Stimulated activated naive B cell treated with anti-CD40 and anti-IgM and Interleukin-4, amounts not matched to agents 10 μg/mL and 1 μg/mL and 100 μg/mL, for 72 hours (primary cell): ENCODE results near the gene CBFA2T2.
"Not testable (repeated sequence)": the region's sequence is repeated elsewhere in the genome, so short reads cannot be mapped to it uniquely, and the experiment has no call there.

Experiments used
- ATAC-seq, 2 donors: fragments of 150-1000 bp; cut with Tn5 transposase; replicated peaks; 2 replicates each; pipeline ENCODE4 v1.10.0; 2021; ENCODE audit warnings: moderate library complexity in 1 of 2
- DNase-seq: peaks from one replicate; pipeline ENCODE4 v3.0.0; 2021
- H3K27ac Mint-ChIP-seq: one replicate; pipeline ENCODE4 v1.8.0; 2022; ENCODE audit warnings: mild to moderate bottlenecking, mixed read lengths
- H3K27me3 Mint-ChIP-seq, 2 donors: one replicate each; pipeline ENCODE4 v1.8.0; 2022; ENCODE audit warnings: mixed read lengths in 2 of 2
- H3K36me3 Mint-ChIP-seq, 2 donors: one replicate each; pipeline ENCODE4 v1.8.0; 2022; ENCODE audit warnings: mixed read lengths in 2 of 2, mild to moderate bottlenecking in 1 of 2
- H3K4me1 Mint-ChIP-seq, 2 donors: one replicate each; pipeline ENCODE4 v1.8.0; 2022; ENCODE audit warnings: mixed read lengths in 2 of 2, mild to moderate bottlenecking in 1 of 2
- H3K4me3 Mint-ChIP-seq, 2 donors: one replicate each; pipeline ENCODE4 v1.8.0; 2022; ENCODE audit warnings: mild to moderate bottlenecking in 2 of 2, mixed read lengths in 2 of 2, moderate library complexity in 1 of 2
- H3K9me3 Mint-ChIP-seq, 2 donors: one replicate each; pipeline ENCODE4 v1.8.0; 2022; ENCODE audit warnings: mixed read lengths in 2 of 2, mild to moderate bottlenecking in 1 of 2

Gene CBFA2T2

DNA sequence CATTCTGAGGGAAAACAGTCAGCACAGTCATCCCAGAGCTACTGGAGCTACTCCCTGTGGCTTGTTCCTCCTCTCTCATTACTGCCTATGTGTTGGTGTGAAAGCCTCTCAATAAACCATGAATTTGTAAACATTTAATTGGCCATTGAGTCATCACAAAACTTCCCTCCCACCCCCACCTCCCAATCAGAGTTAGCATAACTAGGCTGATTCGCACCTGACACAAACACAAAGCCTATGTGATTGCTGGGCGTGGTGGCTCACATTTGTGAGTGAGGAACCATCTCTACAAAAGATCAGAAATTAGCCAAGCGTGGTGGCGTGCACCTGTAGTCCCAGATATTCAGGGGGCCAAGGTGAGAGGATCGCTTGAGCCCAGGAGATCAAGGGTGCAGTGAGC, 29.2 kb upstream of the CBFA2T2 start:
- Mint-ChIP-seq H3K4me3 (no peak overlapping the region), H3K27ac (no peak overlapping the region), H3K9me3 (no peaks in the 10 kb centered on the region), H3K27me3 (no peaks in the 10 kb centered on the region), H3K36me3 (no peaks in the 10 kb centered on the region), H3K4me1 (peaks cover 13 to 18% of the 10 kb centered on the region in 2 donors)
- ATAC-seq (no peak), DNase-seq (no peak)

DNA sequence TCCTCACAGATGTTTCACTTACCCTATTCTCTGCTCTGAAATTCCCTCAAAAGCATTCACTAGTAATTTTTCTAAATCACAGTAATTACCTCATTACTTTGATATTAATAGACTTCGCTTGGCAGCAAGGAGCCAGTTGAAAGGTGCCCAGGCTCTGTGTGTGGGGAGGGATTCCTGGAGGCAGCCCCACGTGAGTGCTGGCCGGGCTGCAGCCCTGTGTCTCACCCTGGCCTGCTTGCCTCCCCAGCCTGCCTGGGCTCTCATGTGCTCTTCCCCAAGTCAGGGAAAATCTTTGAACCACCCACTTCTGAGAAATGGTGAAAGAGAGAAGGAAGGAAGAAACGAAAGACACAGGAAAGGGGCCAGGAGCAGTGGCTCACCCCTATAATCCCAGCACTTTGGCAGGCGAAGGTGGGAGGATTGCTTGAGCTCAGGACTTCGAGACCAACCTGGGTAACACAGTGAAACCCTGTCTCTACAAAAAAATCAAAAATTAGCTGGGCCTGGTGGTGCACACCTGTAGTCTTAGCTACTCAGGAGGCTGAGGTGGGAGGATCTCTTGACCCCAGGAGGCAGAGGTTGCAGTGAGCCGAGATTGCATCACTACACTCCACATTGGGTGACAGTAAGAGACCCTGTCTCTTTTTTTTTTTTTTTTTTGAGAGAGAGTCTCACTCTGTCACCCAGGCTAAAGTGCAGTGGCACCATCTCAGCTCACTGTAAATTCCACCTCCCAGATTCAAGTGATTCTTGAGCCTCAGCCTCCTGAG, 26.4 kb upstream of the CBFA2T2 start:
- Mint-ChIP-seq H3K9me3 (no peaks in the 10 kb centered on the region), H3K27me3 (no peaks in the 10 kb centered on the region), H3K27ac (peak overlapping the region; percentile 20), H3K4me3 (no peak overlapping the region), H3K36me3 (no peaks in the 10 kb centered on the region), H3K4me1 (peaks cover 15 to 28% of the 10 kb centered on the region in 2 donors)
- no peak for ATAC-seq
- no peak for DNase-seq

DNA sequence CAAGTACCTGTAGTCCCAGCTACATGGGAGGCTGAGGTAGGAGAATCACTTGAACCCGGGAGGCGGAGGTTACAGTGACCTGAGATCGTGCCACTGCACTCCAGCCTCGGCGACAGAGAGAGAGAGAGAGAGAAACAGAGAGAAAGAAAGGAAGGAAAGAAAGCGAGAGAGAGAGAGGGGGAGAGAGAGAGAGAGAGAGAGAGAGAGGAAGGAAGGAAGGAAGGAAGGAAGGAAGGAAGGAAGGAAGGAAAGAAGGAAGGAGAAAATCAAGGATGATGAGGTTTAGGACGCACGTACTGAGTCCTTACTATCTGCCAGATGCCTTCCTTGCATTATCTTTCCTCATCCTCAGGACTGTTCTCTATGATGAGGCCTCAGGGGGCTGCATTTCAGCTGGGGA, 25.1 kb upstream of the CBFA2T2 start:
- not testable (repeated sequence) for ATAC-seq, H3K36me3 Mint-ChIP-seq, H3K4me3 Mint-ChIP-seq, DNase-seq, H3K27me3 Mint-ChIP-seq, H3K9me3 Mint-ChIP-seq, H3K27ac Mint-ChIP-seq
- H3K4me1 Mint-ChIP-seq: peaks cover 13 to 25% of the 10 kb centered on the region in 2 donors

DNA sequence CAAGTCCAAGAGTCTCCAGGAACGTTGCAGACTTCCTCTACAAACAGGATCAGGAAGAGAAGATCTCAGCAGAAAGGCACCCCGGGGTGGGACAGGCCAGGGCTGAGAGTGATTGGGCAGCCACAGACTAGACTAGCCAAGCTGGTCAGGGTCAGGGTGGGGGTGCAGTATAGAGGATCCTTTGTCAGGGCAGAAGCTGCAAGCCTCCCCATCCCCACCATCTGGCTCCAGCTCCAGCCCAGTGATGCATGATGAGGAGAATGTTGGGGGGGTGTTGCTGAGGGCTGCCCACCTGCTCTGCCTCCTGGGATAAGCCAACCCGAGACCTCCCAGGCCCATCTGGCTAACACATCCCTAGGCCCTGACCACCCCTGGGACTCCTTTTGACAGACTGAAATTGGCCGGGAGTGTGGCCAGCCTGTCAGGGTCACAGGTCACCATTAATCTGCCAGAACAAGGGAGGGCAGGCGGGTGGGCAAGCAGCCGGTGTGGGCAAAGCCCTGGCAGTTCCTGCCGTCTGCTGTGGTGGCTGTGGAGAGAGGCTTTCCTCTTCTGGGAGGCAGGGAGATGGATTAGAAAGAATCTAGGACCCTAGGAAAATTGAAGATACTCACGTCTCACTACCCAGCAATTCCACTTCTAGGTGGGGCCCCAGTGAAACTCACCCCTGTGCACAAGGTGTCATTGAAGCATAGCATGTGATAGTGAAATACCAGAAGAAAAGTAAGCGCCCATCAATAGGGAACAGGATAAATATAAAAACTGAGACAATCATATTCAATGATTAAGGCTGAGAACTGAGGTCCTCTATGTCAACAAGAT, 24.2 kb upstream of the CBFA2T2 start:
- Mint-ChIP-seq H3K36me3 (no peaks in the 10 kb centered on the region), H3K9me3 (no peaks in the 10 kb centered on the region), H3K4me3 (no peak overlapping the region), H3K27ac (no peak overlapping the region), H3K27me3 (no peaks in the 10 kb centered on the region), H3K4me1 (peaks cover 12 to 24% of the 10 kb centered on the region in 2 donors)
- ATAC-seq: peak in 1 of 2 donors; percentile 29
- no peak for DNase-seq

DNA sequence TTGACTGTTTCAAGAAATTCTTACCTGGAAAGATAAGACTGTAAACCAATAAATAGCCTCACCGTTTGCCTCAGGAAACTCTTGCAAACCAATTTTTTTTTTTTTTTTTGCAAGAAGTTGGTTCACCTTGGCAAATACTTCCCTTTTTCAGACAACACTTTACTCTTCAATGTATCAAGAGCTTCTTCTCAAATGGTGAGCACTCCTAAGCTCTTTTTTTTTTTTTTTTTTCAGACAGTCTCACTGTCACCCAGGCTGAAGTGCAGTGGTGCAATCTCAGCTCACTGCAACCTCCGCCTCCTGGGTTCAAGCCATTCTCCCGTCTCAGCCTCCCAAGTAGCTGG, 23.6 kb upstream of the CBFA2T2 start:
- Mint-ChIP-seq H3K9me3 (no peaks in the 10 kb centered on the region), H3K27ac (no peak overlapping the region), H3K4me3 (no peak overlapping the region), H3K36me3 (no peaks in the 10 kb centered on the region), H3K27me3 (no peaks in the 10 kb centered on the region), H3K4me1 (peaks cover 12 to 24% of the 10 kb centered on the region in 2 donors)
- DNase-seq: no peak
- peak in 1 of 2 donors; percentile 31 for ATAC-seq

DNA sequence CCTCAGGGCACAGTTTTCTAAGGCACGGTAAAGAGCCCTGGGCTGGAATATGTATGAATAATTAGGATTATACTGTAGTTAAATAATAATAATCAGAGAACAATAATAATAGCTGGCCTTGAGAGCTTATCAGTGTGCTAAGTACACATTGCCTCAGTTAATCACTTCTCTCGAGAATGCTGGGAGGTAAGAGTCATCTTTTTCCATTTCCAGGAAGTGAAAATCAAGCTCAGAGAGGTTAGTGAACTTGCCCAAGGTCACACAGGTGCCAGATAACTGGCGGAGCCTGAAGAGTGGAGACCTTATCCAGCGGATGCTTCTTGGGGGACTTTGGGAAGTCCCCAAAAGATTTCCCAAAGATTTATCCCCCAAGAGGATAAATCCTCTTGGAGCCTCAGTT, 19.4 kb upstream of the CBFA2T2 start:
- DNase-seq (no peak), ATAC-seq (no peak)
- Mint-ChIP-seq H3K4me3 (no peak overlapping the region), H3K9me3 (no peaks in the 10 kb centered on the region), H3K4me1 (peaks cover 6 to 13% of the 10 kb centered on the region in 2 donors), H3K36me3 (no peaks in the 10 kb centered on the region), H3K27me3 (no peaks in the 10 kb centered on the region), H3K27ac (no peak overlapping the region)

DNA sequence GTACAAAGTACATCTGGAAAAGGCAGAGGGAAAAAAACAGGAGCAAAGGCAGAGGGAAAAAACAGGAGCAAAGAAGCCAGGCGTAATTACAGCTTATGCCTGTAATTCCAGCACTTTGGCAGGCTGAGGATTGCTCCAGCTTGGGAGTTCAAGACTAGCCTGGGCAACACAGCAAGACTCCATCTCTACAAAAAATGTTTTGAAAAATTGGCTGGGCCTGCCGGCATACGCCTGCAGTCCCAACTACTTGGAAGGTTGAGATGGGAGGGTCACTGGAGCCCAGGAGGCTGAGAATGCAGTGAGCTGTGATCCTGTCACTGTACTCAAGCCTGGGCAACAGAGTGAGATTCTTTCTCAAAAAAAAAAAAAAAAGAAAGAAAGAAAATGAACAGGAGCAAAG, 19.0 kb upstream of the CBFA2T2 start:
- Mint-ChIP-seq H3K27me3 (no peaks in the 10 kb centered on the region), H3K4me3 (no peak overlapping the region), H3K36me3 (no peaks in the 10 kb centered on the region), H3K4me1 (peaks cover 5 to 12% of the 10 kb centered on the region in 2 donors), H3K9me3 (no peaks in the 10 kb centered on the region), H3K27ac (no peak overlapping the region)
- no peak for ATAC-seq
- DNase-seq: no peak

DNA sequence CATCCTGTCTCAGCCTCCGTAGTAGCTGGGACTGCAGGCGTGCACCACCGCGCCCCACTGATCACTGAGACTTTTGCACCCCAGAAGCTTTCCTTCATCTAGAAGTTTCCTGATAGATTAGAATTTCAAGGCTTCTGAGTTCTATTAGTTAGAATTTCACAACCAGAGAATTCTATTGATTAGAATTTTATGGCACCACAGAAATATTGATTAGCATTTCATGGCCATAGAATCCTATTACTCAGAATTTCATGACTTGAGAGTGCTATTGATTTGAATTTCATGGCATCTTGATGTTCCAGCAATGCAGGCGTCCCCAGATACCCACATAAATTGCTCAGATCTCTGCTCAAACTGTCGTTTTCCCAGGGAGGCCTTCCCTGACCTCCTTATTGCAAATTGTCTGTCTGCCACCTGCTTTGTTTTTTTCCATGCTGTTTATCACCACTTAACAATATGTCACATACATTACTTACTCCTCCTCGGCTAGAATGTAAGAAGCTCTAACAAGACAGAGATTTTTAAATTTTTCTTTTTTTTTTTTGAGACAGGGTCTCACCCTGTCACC, 16.9 kb upstream of the CBFA2T2 start:
- Mint-ChIP-seq H3K4me3 (no peak overlapping the region), H3K27me3 (no peaks in the 10 kb centered on the region), H3K36me3 (no peaks in the 10 kb centered on the region), H3K9me3 (no peaks in the 10 kb centered on the region), H3K4me1 (peaks cover 6 to 11% of the 10 kb centered on the region in 2 donors), H3K27ac (no peak overlapping the region)
- ATAC-seq (no peak), DNase-seq (no peak)

DNA sequence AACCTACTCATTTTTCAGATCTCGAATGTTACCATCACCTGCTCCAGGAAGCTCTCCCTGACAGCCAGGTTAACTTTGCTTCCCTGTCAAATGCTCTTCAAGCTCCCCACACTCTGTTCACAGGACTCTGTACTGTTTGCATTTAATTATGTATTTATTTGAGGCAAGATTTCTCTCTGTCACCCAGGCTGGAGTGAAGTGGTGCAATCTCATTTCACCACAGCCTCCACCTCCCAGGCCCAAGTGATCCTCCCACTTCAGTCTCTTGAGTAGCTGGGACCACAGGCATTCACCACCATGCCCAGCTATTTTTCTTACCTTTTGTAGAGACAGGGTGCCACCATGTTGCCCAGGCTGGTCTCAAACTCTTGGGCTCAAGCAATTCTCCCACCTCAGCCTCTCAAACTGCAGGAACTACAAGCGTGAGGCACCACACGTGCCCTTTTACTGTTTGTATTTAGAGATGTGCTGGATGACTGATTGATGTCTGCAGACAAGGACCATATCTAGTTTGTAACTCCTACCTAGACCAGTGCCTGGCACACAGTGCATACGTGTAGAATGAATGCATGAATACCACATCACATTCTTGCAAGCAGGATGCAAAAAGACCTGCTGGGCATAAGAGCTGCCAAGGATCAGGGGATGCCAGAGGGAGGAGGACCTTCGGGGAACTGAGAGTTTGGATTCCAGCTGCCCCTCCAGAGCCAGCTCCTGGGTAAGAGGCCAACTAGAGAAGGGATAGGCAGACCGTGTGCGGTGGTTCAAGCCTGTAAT, 15.6 kb upstream of the CBFA2T2 start:
- no peak for ATAC-seq
- Mint-ChIP-seq H3K4me3 (no peak overlapping the region), H3K27ac (no peak overlapping the region), H3K27me3 (no peaks in the 10 kb centered on the region), H3K36me3 (no peaks in the 10 kb centered on the region), H3K9me3 (no peaks in the 10 kb centered on the region), H3K4me1 (peaks cover 6 to 11% of the 10 kb centered on the region in 2 donors)
- no peak for DNase-seq

DNA sequence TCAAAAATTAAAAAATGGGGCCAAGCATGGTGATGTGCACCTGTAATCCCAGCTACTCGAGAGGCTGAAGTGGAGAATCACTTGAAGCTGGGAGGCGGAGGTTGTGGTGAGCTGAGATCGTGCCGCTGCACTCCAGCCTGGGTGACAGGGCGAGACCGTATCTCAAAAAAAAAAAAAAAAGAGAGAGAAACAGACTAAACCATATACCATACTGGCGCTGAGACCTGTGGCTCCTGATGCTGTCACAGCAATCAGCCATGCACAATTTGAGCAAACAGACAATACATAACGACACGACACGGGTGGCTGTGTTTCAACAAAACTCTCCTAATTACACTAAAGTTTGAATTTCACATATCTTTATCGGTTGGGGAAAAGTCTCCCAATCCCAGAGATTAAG, 14.9 kb upstream of the CBFA2T2 start:
- Mint-ChIP-seq H3K4me1 (peaks cover 8 to 11% of the 10 kb centered on the region in 2 donors), H3K9me3 (no peaks in the 10 kb centered on the region), H3K27ac (no peak overlapping the region), H3K4me3 (no peak overlapping the region), H3K27me3 (no peaks in the 10 kb centered on the region), H3K36me3 (no peaks in the 10 kb centered on the region)
- DNase-seq: no peak
- no peak for ATAC-seq

DNA sequence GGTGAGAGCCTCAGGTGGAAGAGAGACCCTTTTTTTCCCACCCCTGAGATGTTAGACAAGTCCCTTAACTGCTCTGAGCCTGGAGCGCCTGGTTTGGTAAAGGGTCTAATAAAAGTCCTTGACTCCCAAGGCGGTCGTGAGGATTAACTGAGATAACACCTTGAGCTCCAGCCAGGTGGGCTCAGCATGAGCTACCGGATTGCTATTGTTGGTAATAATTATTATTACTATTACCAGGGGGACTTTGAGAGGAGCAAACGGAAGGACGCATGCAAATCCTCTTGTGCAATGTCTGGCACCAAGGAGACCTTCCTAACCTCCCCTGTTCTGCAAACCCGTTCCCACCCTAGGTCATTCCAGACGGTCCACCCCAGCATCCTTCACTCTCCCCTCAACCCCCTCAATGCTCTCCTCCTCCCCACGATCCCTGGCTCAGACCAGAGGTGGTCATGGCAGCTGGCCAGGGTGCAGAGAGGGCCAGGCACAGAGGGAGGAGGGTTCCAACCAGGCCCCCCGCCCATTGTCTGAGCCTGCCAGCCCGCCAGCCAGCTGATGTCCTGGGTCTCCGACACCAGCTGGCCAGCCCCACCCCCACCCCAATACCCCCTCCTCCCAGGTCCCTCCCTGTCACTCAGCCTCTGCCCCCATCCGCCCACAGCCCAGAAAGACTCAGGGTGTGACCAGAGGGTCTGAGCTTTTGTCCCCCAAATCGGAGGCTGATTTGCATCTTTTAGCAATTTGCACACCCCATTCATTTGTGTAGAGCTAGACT, 14.3 kb upstream of the CBFA2T2 start:
- ATAC-seq (no peak), DNase-seq (no peak)
- Mint-ChIP-seq H3K9me3 (no peaks in the 10 kb centered on the region), H3K27ac (no peak overlapping the region), H3K4me1 (peaks cover 8 to 11% of the 10 kb centered on the region in 2 donors), H3K27me3 (no peaks in the 10 kb centered on the region), H3K36me3 (no peaks in the 10 kb centered on the region), H3K4me3 (no peak overlapping the region)

DNA sequence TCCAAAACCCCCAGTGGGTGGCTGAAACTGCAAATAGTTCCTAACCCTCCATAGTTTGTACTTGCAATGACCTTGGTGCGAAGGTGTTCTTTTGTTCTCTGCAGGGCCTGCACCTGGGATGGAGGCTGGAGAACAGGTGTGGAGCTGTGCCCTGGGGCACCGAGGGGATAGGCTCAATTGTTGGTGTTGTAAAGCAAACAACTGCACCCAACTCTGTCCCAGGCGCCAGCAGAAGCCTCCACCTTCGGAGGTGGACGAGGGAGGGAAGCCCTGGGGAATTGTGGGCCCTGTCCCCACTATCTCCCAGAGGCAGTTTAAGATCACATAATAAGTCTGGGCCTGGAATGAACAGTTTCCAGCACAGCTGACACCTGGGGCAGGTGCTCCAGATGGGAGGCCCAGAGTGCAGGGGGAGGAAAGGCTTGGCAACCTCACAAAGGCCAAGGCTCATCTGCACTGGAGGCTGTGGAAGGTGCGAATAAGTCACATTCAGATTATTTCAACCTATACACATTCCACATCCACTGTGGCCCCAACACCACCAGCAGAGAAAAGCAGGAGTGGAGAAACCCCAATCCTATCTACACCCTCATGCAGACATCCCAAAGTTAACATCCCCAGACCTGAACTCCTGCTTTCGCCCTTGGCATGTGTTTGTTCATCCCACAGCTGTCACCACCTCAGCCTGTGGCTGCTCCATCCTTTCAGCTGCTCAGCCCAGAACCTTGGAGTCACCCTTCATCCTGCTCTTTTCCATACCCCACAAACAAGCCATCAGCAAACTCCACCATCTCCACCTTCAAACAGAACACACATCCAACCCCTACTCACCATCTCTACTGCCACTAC, 12.3 kb upstream of the CBFA2T2 start:
- peaks cover 8 to 11% of the 10 kb centered on the region in 2 donors for H3K4me1 Mint-ChIP-seq

DNA sequence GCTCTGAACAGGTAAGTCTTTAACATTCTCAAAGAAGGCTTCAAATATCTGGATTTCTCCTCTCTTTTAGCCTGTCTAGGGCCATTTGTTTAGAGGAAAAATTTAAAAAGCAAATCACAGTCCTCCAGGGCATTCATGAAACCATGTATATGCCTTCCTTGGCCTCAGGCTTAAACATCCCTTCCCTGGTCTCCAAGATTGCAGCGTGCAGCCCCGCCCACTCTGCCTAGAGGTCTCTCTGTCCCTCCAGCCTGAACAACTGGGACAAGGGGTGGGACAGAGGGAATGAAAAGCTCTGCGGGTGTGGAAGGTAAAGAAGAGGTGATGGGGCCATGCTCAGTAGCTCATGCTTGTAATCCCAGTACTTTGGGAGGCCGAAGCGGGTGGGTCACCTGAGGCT, 9.8 kb upstream of the CBFA2T2 start:
- DNase-seq: no peak
- Mint-ChIP-seq H3K36me3 (no peaks in the 10 kb centered on the region), H3K4me1 (peaks cover 8 to 11% of the 10 kb centered on the region in 2 donors), H3K27me3 (no peaks in the 10 kb centered on the region), H3K27ac (no peak overlapping the region), H3K9me3 (no peaks in the 10 kb centered on the region), H3K4me3 (no peak overlapping the region)
- ATAC-seq: no peak

More for the DNA sequence above, 12.3 kb upstream of the CBFA2T2 start:
- Mint-ChIP-seq H3K9me3 (no peaks in the 10 kb centered on the region), H3K27me3 (no peaks in the 10 kb centered on the region), H3K4me3 (no peak overlapping the region), H3K27ac (no peak overlapping the region), H3K36me3 (no peaks in the 10 kb centered on the region)
- no peak for DNase-seq
- ATAC-seq: no peak
